ELF-1 (cell line): ENCODE measurements around the gene PDGFRA.
"Not testable (repeated sequence)": the region's sequence is repeated elsewhere in the genome, so short reads cannot be mapped to it uniquely, and the experiment has no call there.

Experiments used
- DNase-seq: peaks from one replicate; pipeline ENCODE4 v3.0.0-alpha.2; 2016; ENCODE audit warnings: low read depth, low spot score

Gene PDGFRA

GRCh38 chr4:54227256-54228055 is 1.6 kb upstream of the PDGFRA start:
- DNase-seq: peak; percentile 83

GRCh38 chr4:54228056-54228527 is 1.0 kb upstream of the PDGFRA start:
- DNase-seq: peak; percentile 88

- DNase-seq: no peak
Measured at GRCh38 chr4:54228546-54228945, 547 bp upstream of the PDGFRA start.

GRCh38 chr4:54229631-54230483 is 764 bp downstream of the PDGFRA start:
- DNase-seq: peak; percentile 77

- DNase-seq: peak; percentile 74
Measured at GRCh38 chr4:54230484-54231418, 1.7 kb downstream of the PDGFRA start.

GRCh38 chr4:54231419-54231767 is 2.3 kb downstream of the PDGFRA start:
- no peak for DNase-seq

- DNase-seq: peak; percentile 70
Measured at GRCh38 chr4:54231768-54232688, 2.9 kb downstream of the PDGFRA start.

- DNase-seq: peak; percentile 96
Measured at GRCh38 chr4:54233277-54233696, 4.2 kb downstream of the PDGFRA start.

- peak; percentile 82 for DNase-seq
Measured at GRCh38 chr4:54233697-54234496, 4.8 kb downstream of the PDGFRA start.

GRCh38 chr4:54234497-54235205 is 5.6 kb downstream of the PDGFRA start:
- peak; percentile 50 for DNase-seq

GRCh38 chr4:54236316-54236715 is 7.2 kb downstream of the PDGFRA start:
- DNase-seq: not testable (repeated sequence)

- no peak for DNase-seq
Measured at GRCh38 chr4:54237770-54238169, 8.7 kb downstream of the PDGFRA start.

- no peak for DNase-seq
Measured at GRCh38 chr4:54238389-54238788, 9.3 kb downstream of the PDGFRA start.

- DNase-seq: not testable (repeated sequence)
Measured at GRCh38 chr4:54241268-54241823, 12.3 kb downstream of the PDGFRA start.

- DNase-seq: not testable (repeated sequence)
Measured at GRCh38 chr4:54243541-54243940, 14.4 kb downstream of the PDGFRA start.

- not testable (repeated sequence) for DNase-seq
Measured at GRCh38 chr4:54252312-54252711, 23.2 kb downstream of the PDGFRA start.

GRCh38 chr4:54254116-54254914 is 25.2 kb downstream of the PDGFRA start:
- DNase-seq: peak; percentile 37

GRCh38 chr4:54254915-54255246 is 25.8 kb downstream of the PDGFRA start:
- no peak for DNase-seq
